ENCODE measurements around the gene PRKCZ. TPM values are rescaled to one million over a fixed set of nuclear protein-coding genes. Genes with fewer than 3 reads are reported as not detected.
A peak's percentile ranks its signal among the peaks of the same experiment; 100 is the strongest.

Gene PRKCZ
- polyA plus RNA-seq, 4 donors = 44.2 to 252 (median 144) TPM

DNA sequence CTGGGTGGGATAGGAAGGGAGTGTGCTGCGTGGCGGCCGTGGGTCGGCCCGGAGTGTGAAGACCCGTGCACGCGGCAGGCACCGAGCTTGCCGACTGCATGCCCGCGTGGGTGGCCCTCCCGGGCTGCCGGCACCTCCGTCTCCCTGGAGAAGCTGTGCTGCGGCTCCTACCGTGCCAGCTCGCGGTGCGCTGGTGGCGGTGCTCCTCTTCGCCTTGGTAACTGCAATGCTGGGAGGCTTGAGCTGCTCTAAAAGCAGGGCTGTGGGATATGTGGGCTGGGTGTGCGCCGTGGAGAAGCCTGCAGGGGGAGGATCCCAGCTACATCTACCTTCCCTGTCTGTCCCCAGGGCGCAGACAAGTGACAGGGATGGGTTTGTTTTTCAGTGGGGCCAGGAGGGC is 28.7 kb upstream of the PRKCZ start:
- WGBS, 3 donors = 86 to 92% (median 87%) methylated on average over 17 to 25 of the region's 25 CpGs
- H3K27ac ChIP-seq (ENCODE audit: low read depth in 1 of 3, low read length in 2 of 3) = no peak overlapping the region
- H3K36me3 ChIP-seq (ENCODE audit: control insufficient read depth in 3 of 3, insufficient read depth in 2 of 3, low read depth in 1 of 3, low read length in 3 of 3) = no peaks in the 10 kb centered on the region
- peaks cover 0 to 6% (median 3%) of the 10 kb centered on the region in 3 donors for H3K4me1 ChIP-seq (ENCODE audit: control insufficient read depth in 3 of 3, insufficient read depth in 2 of 3, low read depth in 1 of 3, low read length in 2 of 3)
- DNase-seq (no peak), FAIRE-seq (no peak)
- H3K9me3 ChIP-seq (ENCODE audit: control insufficient read depth in 2 of 2, insufficient read depth in 1 of 2, low read depth in 1 of 2, low read length in 1 of 2) = no peaks in the 10 kb centered on the region
- H3K4me3 ChIP-seq (ENCODE audit: low read depth in 1 of 3, low read length in 3 of 3) = no peak overlapping the region
- H3K27me3 ChIP-seq (ENCODE audit: control insufficient read depth in 3 of 3, insufficient read depth in 3 of 3, low read length in 3 of 3) = peaks cover 3 to 45% (median 22%) of the 10 kb centered on the region in 3 donors

DNA sequence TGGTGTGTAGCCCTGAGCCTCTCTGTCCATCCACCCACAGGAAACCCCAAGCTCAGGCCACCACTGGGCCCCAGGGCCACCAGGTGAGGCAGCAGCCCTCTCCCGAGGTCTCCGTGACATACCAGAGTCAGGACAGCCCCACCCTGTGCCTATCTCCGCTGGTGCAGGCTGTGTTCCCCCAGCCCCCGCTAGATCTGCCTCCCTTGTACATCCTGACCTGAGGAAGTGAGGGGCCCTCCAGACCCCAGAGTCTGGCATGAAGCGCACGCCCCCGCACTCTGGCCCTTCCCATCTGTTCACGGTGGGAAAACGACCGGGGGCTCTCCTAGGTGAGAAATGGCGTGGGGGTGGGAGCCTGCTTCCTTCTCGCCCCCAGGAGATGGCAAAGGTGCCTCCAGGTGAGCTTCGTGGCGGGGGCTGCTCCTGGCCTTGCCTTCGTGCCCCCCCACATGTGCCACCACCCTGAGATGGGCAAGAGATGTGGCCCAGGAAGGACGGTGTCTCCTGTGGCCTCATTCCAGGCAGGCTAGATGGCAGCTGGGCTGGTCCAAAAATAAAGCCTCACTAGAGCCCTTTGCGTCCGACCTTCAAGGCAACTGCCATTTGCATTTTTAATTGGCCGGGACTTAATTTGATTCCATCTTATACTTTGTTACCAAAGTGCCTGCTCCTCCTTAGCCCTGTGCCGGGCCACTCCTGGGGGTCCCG is 28.0 kb upstream of the PRKCZ start:
- Histone ChIP-seq H3K4me1 (ENCODE audit: control insufficient read depth in 3 of 3, insufficient read depth in 2 of 3, low read depth in 1 of 3, low read length in 2 of 3) (peaks cover 0 to 6% (median 3%) of the 10 kb centered on the region in 3 donors), H3K36me3 (ENCODE audit: control insufficient read depth in 3 of 3, insufficient read depth in 2 of 3, low read depth in 1 of 3, low read length in 3 of 3) (no peaks in the 10 kb centered on the region), H3K9me3 (ENCODE audit: control insufficient read depth in 2 of 2, insufficient read depth in 1 of 2, low read depth in 1 of 2, low read length in 1 of 2) (no peaks in the 10 kb centered on the region), H3K4me3 (ENCODE audit: low read depth in 1 of 3, low read length in 3 of 3) (no peak overlapping the region), H3K27me3 (ENCODE audit: control insufficient read depth in 3 of 3, insufficient read depth in 3 of 3, low read length in 3 of 3) (peaks cover 3 to 41% (median 22%) of the 10 kb centered on the region in 3 donors), H3K27ac (ENCODE audit: low read depth in 1 of 3, low read length in 2 of 3) (no peak overlapping the region)
- 71 to 76% (median 71%) methylated on average over 20 to 21 of the region's 21 CpGs for WGBS, 3 donors
- DNase-seq (no peak), FAIRE-seq (no peak)

DNA sequence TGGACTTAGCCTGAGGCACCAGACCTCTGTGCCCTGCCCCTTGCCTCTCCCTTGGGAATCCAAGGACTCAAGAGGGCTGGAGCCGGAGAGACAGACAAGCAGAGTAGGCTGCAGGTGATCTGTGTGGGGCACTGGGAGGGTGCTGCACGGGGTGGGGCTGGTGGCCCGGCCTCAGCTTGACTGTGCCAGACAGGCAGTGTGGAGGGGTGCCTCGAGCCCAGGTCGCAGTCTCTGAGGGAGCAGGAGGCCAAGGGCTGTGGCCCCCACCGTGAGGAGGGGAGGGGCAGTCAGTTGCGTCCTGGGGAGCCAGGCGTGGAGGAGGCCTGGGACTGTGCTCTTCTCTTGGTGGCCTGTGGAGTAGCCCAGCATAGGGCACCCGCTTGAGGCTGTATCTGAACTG is 27.0 kb upstream of the PRKCZ start:
- 14 to 65% (median 33%) methylated on average over 7 to 9 of the region's 9 CpGs for WGBS, 3 donors

DNA sequence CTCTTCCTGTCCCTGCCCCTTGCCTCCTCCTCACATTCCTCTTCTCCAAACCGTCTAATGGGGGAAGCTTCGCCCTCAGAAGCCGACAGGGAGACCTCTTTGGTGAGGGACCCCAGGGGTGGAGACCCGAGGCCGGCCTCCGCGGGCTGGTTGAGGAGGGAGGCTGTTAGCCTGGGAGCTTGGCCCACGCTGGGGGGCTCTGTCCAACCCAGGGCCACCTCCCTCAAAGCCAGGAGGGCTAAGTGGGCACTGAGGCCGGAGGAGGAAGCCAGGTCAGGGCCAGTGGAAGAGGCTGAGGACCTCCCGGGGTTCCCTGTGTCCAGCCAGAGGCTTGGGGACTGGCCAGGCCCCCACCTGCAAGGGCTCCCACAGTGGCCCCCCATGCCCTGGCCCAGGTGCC is 25.8 kb upstream of the PRKCZ start:
- H3K36me3 ChIP-seq (ENCODE audit: control insufficient read depth in 3 of 3, insufficient read depth in 2 of 3, low read depth in 1 of 3, low read length in 3 of 3) = no peaks in the 10 kb centered on the region
- no peaks in the 10 kb centered on the region for H3K9me3 ChIP-seq (ENCODE audit: control insufficient read depth in 2 of 2, insufficient read depth in 1 of 2, low read depth in 1 of 2, low read length in 1 of 2)
- H3K4me1 ChIP-seq (ENCODE audit: control insufficient read depth in 3 of 3, insufficient read depth in 2 of 3, low read depth in 1 of 3, low read length in 2 of 3) = peaks cover 0 to 3% (median 0%) of the 10 kb centered on the region in 3 donors
- H3K4me3 ChIP-seq (ENCODE audit: low read depth in 1 of 3, low read length in 3 of 3) = no peak overlapping the region
- no peak overlapping the region for H3K27ac ChIP-seq (ENCODE audit: low read depth in 1 of 3, low read length in 2 of 3)
- no peak for DNase-seq
- 88 to 90% (median 90%) methylated on average over 10 of the region's 10 CpGs for WGBS, 3 donors
- FAIRE-seq = no peak
- H3K27me3 ChIP-seq (ENCODE audit: control insufficient read depth in 3 of 3, insufficient read depth in 3 of 3, low read length in 3 of 3) = peaks cover 3 to 23% (median 22%) of the 10 kb centered on the region in 3 donors

More for the DNA sequence above, 27.0 kb upstream of the PRKCZ start:
- Histone ChIP-seq H3K4me3 (ENCODE audit: low read depth in 1 of 3, low read length in 3 of 3) (no peak overlapping the region), H3K9me3 (ENCODE audit: control insufficient read depth in 2 of 2, insufficient read depth in 1 of 2, low read depth in 1 of 2, low read length in 1 of 2) (no peaks in the 10 kb centered on the region), H3K4me1 (ENCODE audit: control insufficient read depth in 3 of 3, insufficient read depth in 2 of 3, low read depth in 1 of 3, low read length in 2 of 3) (peaks cover 0 to 6% (median 3%) of the 10 kb centered on the region in 3 donors), H3K36me3 (ENCODE audit: control insufficient read depth in 3 of 3, insufficient read depth in 2 of 3, low read depth in 1 of 3, low read length in 3 of 3) (no peaks in the 10 kb centered on the region), H3K27ac (ENCODE audit: low read depth in 1 of 3, low read length in 2 of 3) (no peak overlapping the region), H3K27me3 (ENCODE audit: control insufficient read depth in 3 of 3, insufficient read depth in 3 of 3, low read length in 3 of 3) (peaks cover 3 to 31% (median 22%) of the 10 kb centered on the region in 3 donors)
- FAIRE-seq (no peak), DNase-seq (peak in 1 of 2 donors; percentile 14)

DNA sequence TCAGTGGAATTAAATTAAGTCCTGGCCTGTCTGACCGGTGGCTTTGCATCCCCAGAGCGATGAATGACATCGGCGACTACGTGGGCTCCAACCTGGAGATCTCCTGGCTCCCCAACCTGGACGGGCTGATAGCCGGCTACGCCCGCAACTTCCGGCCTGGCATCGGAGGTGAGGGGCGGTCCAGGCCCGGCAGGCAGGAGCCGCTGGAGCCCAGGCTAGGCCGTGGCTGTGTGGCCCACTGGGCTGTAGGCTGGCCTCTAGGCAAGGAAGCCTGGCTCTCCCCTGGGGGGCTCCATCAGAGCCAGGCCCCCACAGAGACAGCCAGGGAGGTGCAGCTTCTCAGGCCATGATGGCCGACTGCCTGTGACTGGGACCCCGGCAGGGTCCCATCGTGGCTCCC is 25.3 kb upstream of the PRKCZ start:
- no peak overlapping the region for H3K4me3 ChIP-seq (ENCODE audit: low read depth in 1 of 3, low read length in 3 of 3)
- peaks cover 0 to 3% (median 0%) of the 10 kb centered on the region in 3 donors for H3K4me1 ChIP-seq (ENCODE audit: control insufficient read depth in 3 of 3, insufficient read depth in 2 of 3, low read depth in 1 of 3, low read length in 2 of 3)
- no peak overlapping the region for H3K27ac ChIP-seq (ENCODE audit: low read depth in 1 of 3, low read length in 2 of 3)
- DNase-seq (no peak), FAIRE-seq (no peak)
- no peaks in the 10 kb centered on the region for H3K36me3 ChIP-seq (ENCODE audit: control insufficient read depth in 3 of 3, insufficient read depth in 2 of 3, low read depth in 1 of 3, low read length in 3 of 3)
- peaks cover 3 to 20% (median 20%) of the 10 kb centered on the region in 3 donors for H3K27me3 ChIP-seq (ENCODE audit: control insufficient read depth in 3 of 3, insufficient read depth in 3 of 3, low read length in 3 of 3)
- WGBS, 3 donors = 89 to 91% (median 91%) methylated on average over 18 of the region's 18 CpGs
- no peaks in the 10 kb centered on the region for H3K9me3 ChIP-seq (ENCODE audit: control insufficient read depth in 2 of 2, insufficient read depth in 1 of 2, low read depth in 1 of 2, low read length in 1 of 2)

DNA sequence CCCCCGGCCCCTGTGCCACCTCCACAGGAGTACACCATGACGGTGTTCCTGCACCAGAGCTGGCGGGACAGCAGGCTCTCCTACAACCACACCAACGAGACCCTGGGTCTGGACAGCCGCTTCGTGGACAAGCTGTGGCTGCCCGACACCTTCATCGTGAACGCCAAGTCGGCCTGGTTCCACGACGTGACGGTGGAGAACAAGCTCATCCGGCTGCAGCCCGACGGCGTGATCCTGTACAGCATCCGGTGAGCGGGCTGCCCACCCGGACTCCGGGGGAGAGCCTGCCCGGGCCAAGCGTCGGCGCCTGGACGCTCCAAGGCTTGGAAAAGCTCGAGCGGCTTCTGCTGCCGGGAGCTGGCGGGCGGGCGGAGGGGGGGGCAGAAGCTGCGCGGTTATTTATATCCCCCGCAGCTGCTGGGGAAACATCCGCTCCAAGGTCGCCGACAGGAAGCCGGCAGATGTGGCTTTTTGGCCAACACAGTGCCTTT is 24.7 kb upstream of the PRKCZ start:
- DNase-seq (peak in 1 of 2 donors; percentile 21), FAIRE-seq (no peak)
- Histone ChIP-seq H3K27me3 (ENCODE audit: control insufficient read depth in 3 of 3, insufficient read depth in 3 of 3, low read length in 3 of 3) (peaks cover 0 to 16% (median 14%) of the 10 kb centered on the region in 3 donors), H3K36me3 (ENCODE audit: control insufficient read depth in 3 of 3, insufficient read depth in 2 of 3, low read depth in 1 of 3, low read length in 3 of 3) (no peaks in the 10 kb centered on the region), H3K9me3 (ENCODE audit: control insufficient read depth in 2 of 2, insufficient read depth in 1 of 2, low read depth in 1 of 2, low read length in 1 of 2) (no peaks in the 10 kb centered on the region), H3K27ac (ENCODE audit: low read depth in 1 of 3, low read length in 2 of 3) (peak overlapping the region in 2 of 3 donors; percentile 40 to 42), H3K4me3 (ENCODE audit: low read depth in 1 of 3, low read length in 3 of 3) (no peak overlapping the region), H3K4me1 (ENCODE audit: control insufficient read depth in 3 of 3, insufficient read depth in 2 of 3, low read depth in 1 of 3, low read length in 2 of 3) (peaks cover 0 to 3% (median 0%) of the 10 kb centered on the region in 3 donors)
- WGBS, 3 donors = 55 to 82% (median 61%) methylated on average over 39 of the region's 39 CpGs

DNA sequence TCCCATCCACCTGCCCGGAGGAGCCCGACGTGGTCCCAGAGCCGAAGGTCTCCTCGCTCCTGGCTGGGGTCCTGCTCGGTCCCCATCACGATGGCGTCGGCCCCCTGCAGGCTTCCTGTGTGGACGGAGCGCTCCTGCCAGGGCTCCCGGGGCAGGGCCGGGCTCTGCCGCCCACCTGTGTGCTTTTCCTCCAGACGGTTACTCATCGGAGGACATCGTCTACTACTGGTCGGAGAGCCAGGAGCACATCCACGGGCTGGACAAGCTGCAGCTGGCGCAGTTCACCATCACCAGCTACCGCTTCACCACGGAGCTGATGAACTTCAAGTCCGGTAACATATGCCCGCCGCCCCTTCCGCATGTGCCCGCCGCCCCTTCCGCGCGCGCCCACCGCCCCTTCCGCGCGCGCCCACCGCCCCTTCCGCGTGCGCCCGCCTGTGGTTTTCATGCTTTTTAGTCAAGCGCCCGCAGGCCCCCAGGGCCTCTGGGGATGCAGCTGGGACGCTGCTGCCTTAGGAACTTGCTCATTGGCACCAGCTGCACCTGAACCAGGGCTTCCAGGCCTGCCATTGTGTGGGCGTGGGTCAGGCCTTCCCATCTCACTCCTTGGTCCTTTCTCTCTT is 22.1 kb upstream of the PRKCZ start:
- no peak overlapping the region for H3K4me3 ChIP-seq (ENCODE audit: low read depth in 1 of 3, low read length in 3 of 3)
- H3K27ac ChIP-seq (ENCODE audit: low read depth in 1 of 3, low read length in 2 of 3) = no peak overlapping the region
- DNase-seq (no peak), FAIRE-seq (no peak)
- H3K27me3 ChIP-seq (ENCODE audit: control insufficient read depth in 3 of 3, insufficient read depth in 3 of 3, low read length in 3 of 3) = peaks cover 0 to 12% (median 0%) of the 10 kb centered on the region in 3 donors
- H3K9me3 ChIP-seq (ENCODE audit: control insufficient read depth in 2 of 2, insufficient read depth in 1 of 2, low read depth in 1 of 2, low read length in 1 of 2) = no peaks in the 10 kb centered on the region
- no peaks in the 10 kb centered on the region for H3K36me3 ChIP-seq (ENCODE audit: control insufficient read depth in 3 of 3, insufficient read depth in 2 of 3, low read depth in 1 of 3, low read length in 3 of 3)
- 89 to 90% (median 89%) methylated on average over 37 to 46 of the region's 46 CpGs for WGBS, 3 donors
- H3K4me1 ChIP-seq (ENCODE audit: control insufficient read depth in 3 of 3, insufficient read depth in 2 of 3, low read depth in 1 of 3, low read length in 2 of 3) = peaks cover 0 to 3% (median 0%) of the 10 kb centered on the region in 3 donors

DNA sequence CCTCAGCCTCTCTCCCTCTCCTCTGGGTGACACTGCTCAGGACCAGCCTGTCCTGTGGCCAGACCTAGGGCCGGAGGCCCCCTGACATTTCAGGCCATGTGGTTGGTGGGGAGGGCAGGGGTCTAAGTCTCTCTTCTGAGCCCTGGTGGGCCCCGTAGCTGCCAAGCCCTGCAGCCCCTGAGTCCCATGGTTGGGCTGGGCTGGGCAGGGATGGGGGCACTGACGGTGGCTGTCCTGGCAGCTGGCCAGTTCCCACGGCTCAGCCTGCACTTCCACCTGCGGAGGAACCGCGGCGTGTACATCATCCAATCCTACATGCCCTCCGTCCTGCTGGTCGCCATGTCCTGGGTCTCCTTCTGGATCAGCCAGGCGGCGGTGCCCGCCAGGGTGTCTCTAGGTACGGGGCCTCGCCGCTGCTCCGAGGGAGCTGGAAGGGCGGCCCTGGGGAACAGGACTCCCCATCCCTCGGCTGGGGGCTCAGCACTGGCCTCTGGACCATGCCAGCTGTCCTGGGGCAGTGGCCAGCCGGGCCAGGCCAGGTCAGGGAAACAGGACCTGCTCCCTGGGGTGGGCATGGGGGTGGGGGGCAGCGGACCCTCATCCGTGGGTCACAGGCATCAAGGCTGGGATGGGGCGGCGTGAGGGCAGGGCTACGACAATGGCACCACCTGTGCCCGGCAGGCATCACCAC is 21.2 kb upstream of the PRKCZ start:
- FAIRE-seq = no peak

More for the DNA sequence above, 21.2 kb upstream of the PRKCZ start:
- DNase-seq = no peak
- Histone ChIP-seq H3K9me3 (ENCODE audit: control insufficient read depth in 2 of 2, insufficient read depth in 1 of 2, low read depth in 1 of 2, low read length in 1 of 2) (no peaks in the 10 kb centered on the region), H3K36me3 (ENCODE audit: control insufficient read depth in 3 of 3, insufficient read depth in 2 of 3, low read depth in 1 of 3, low read length in 3 of 3) (no peaks in the 10 kb centered on the region), H3K4me3 (ENCODE audit: low read depth in 1 of 3, low read length in 3 of 3) (no peak overlapping the region), H3K27ac (ENCODE audit: low read depth in 1 of 3, low read length in 2 of 3) (no peak overlapping the region), H3K4me1 (ENCODE audit: control insufficient read depth in 3 of 3, insufficient read depth in 2 of 3, low read depth in 1 of 3, low read length in 2 of 3) (peaks cover 0 to 3% (median 0%) of the 10 kb centered on the region in 3 donors), H3K27me3 (ENCODE audit: control insufficient read depth in 3 of 3, insufficient read depth in 3 of 3, low read length in 3 of 3) (peaks cover 0 to 15% (median 0%) of the 10 kb centered on the region in 3 donors)
- WGBS, 3 donors = 80 to 85% (median 83%) methylated on average over 25 to 26 of the region's 26 CpGs

Data from small intestine (tissue), 7 donors.